Sciatic nerve (tissue), 2 donors: ENCODE measurements around the gene HRK. TPM values are rescaled to one million over a fixed set of nuclear protein-coding genes. Genes with fewer than 3 reads are reported as not detected.

ENCODE experiments used
- ATAC-seq: fragments of 200-7000 bp; cut with Tn5 transposase; one replicate; pipeline ENCODE4 v1.9.1; 2020; ENCODE audit warnings: mild to moderate bottlenecking, moderate library complexity
- DNase-seq: peaks from one replicate; pipeline ENCODE4 v3.0.0-alpha.2; 2020; ENCODE audit warnings: low spot score
- intact Hi-C: fragments of 100-400 bp; cut with DNase I; formaldehyde crosslinking; loops from one replicate; pipeline ENCODE4 v1.14.2; 2022
- total RNA-seq: library from RNA; stranded (reverse); fragmentation: NEBNext Ultra II Directional; extraction: Animal tissue kit (Norgen Biotek cat#: 25700); gene quantifications from one replicate; pipeline ENCODE4 v1.2.1, GENCODE V29; 2021
- donor health status: DM: no; HTN: no; CAD: no.
- donor health status: DM: no; HTN: no; CAD: no.

HRK gene
- 0.22 TPM for total RNA-seq

DNA sequence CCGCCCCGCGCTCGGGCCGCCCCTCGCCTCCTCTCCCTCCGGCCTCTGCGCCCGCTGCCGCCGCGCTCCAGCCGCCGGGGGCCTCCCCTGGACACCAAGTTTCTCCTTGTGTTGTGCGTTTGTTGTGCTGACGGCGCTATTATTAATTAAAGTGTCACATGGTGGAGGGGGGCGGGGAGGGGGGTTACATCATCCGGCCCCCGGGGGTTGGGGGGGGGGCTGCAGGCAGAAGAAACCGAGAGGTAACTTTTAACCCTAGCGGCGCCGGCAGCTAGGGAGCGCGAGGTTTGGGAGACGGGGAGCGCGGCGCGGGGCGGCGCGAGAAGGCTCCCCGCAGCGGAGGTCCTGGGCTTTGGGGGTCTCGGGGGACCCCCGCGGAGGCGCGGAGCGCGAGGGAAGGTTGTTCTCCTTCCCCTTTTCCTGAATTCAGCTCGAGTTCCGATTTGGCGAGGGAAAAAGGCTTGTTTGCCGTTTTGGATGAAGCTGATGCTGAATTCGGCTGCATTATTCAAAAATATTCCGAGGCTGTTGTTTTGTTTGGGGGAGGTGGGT lies at the start of gene HRK:
TSS of gene HRK (minus strand) at position 117 of the 552 bp plus-strand sequence. CDS start 134 bp downstream, outside the sequence.
- intact Hi-C loops: no loop called here
- DNase-seq: no peak
- ATAC-seq: no peak

DNA sequence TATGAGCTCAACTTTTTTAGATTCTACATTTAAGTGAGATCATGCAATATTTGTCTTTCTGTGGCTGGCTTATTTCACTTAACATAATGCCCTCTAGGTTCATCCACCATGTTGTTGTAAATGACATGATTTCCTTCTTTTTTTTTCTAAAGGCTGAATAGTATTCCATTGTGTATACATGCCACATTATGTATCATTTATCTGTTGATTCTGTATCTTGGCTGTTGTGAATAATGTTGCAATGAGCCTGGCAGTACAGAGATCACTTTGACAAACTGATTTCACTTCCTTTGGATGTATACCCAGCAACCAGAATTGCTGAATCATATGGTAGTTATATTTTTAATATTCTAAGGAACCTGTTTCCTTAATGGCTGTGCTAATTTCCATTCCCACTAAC lies 48.6 kb upstream of the HRK start:
- intact Hi-C loops: no loop called here
- DNase-seq (no peak), ATAC-seq (no peak)

DNA sequence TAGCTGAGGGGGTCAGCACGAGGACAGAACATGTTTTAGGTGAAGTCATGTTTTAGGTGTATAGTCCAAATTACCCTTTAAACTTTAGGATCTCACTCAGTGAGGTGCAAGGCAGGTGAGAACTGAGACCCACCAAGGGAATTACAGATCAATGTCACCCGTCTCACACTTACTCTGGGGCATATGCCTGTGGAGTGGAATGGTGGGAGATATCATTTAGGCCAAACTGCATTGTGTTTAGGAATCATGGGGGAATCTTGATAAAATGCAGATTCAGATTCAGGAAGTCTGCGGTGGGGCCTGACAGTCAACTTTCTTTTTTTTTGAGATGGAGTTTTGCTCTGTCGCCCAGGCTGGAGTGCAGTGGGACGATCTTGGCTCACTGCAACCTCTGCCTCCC lies 47.3 kb upstream of the HRK start:
- ATAC-seq: no peak
- intact Hi-C loops: no loop called here
- DNase-seq: no peak

DNA sequence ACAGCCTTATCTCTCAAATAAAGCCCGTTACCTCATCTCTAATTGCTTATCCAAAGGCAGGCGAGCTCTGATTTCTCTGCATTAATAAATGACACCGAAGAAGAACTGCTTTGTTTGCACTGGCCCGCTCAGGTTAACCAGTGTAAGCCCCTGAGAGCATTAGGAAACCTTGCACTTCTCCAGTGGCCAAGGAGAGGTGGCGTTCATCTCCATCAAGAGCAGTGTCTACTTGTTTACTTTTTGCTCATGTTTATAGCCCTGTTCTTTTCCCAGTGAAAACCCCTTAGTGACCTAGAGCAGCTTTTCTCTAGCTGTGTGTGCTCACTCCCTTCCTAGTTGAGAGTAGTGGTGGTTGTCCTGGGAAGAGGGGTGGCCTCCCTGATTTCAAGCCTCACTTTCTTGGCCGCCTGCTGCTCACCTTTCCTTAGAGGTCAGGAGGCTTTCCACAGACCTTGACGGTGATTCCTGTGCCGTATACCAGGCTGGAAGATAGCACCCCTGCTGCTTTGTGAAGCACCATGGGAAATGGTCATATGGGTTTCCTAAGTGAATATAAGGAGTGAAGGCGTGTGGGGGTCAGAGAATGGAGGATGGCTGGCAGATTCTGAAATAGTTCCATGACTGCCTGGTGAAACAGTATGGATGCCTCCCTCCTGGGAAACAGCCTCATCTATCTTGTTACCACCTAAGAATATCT lies 46.2 kb upstream of the HRK start:
- intact Hi-C loops: no loop called here
- ATAC-seq (peak; percentile 69), DNase-seq (no peak)

DNA sequence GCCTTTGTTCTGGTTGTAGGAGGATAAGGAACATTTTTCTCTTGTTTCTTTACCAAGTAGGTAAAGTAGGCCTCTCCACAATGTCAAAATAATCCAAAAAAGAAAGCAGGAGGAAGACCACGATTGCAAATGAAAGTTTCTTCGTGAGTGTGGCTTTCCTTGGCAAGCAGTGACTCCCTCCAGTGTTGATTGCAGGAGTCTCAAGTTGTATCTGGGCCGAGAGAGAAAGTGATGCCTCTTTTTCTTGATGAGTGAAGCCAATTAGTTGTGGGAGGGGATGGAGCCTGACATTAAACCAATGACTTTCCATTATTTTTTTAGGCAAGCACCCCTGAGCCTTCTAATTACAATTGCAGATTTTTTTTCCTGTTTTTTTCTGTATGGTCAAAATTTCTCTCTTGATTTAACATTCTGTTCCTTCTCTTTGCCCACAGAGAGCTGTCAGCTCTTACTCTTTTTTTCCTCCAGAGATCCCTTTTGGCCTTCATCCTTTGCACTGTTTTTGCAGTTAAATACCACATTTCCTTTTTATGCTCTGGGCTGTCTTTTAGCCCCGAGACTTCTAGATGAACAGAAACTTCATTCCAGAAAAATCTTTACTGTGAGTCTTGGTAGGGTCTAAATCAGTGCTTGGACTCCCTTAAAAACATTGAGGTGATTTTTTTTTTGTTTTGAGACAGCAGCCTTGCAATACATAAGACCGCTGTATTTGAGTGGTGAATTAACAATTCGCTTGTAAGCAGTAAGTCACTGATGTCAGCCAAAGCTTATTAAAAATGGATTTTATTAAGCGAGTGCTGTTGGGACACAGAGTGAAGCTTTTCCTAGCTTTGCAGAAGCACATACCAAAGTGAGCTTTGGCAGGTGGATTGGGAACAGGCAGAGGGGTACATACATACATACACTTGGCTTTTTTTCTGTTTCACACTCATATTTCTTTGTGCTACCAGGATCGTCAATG lies 45.3 kb upstream of the HRK start:
- peak; percentile 86 for ATAC-seq
- intact Hi-C loops: no loop called here
- no peak for DNase-seq

DNA sequence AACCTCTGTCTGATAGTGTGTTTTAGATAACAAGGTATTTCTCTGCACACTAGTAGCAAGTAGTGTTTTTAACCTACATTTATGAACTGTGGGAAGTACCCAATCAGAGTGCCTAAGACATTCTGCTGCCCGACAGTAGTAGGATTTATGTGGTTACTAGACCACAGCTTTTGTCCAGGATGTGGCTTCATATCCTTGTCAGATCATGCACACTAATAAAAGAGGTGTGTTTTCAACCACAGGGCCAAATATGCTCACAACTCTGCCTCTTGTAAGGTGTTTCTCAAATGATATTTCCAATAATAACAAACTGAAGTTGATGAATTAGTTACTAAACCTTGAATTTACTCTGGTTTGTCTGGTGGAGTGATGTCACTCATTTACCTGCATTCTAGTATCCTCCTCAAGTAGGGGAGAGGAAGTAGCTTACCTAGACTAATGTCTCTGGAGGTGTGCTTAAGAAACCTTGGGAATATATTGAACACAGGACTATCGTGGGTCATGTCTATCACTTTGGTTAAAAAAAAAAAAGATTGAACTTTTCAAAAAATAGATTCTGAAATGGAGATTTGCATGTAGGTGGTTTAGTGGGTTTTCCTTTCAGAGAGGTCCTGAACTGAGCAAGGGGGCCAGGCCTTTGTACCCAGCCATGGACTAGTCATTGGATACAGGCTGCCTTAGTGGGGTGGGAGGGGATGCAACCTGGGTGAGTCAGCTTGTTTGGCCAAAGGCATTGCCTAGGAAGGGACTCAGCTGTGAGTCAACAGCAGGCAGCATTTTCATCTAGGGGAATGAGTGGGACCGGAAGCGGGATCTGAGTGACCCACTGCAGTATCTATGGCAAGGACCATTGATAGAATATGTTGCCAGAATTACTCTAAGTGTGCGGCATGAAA lies 43.6 kb upstream of the HRK start:
- intact Hi-C loops: no loop called here
- DNase-seq (no peak), ATAC-seq (no peak)

DNA sequence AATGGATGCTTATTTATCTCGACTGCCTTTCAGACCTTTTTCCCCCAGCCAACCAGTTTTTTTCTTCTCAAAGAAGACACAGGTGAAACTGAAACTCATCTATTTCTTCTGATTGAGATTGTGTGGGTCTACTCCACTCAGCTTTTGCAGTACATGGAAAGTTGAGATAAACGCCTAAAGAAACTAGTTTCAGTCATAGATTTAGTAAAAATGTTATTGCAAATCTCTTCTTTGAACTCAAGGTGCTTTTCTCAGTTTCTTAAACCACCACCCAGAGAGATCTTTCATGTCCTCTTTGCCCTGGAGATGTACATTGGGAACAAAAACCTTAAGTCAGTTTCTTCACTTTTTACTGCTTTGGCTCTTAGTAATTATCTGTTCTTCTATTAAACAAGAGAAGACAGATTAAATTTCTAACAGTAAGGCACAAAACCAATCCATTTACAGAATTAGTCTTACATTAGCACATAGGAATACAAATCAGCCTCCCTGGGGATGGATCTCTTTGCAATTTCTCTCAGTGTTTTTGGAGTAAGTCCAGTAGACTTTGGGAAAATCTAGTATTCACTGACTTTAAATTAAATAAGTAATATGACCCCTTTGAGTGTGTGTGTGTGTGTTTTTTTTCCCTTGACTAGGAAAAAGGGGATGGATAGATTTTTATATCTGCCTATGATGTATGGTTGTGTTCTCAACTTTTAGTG lies 41.1 kb upstream of the HRK start:
- intact Hi-C loops: no loop called here
- DNase-seq (no peak), ATAC-seq (no peak)

- intact Hi-C loops: no loop called here
- no peak for DNase-seq
- no peak for ATAC-seq
Observed at GRCh38 chr12:116920939-116921338, 39.7 kb upstream of the HRK start.

DNA sequence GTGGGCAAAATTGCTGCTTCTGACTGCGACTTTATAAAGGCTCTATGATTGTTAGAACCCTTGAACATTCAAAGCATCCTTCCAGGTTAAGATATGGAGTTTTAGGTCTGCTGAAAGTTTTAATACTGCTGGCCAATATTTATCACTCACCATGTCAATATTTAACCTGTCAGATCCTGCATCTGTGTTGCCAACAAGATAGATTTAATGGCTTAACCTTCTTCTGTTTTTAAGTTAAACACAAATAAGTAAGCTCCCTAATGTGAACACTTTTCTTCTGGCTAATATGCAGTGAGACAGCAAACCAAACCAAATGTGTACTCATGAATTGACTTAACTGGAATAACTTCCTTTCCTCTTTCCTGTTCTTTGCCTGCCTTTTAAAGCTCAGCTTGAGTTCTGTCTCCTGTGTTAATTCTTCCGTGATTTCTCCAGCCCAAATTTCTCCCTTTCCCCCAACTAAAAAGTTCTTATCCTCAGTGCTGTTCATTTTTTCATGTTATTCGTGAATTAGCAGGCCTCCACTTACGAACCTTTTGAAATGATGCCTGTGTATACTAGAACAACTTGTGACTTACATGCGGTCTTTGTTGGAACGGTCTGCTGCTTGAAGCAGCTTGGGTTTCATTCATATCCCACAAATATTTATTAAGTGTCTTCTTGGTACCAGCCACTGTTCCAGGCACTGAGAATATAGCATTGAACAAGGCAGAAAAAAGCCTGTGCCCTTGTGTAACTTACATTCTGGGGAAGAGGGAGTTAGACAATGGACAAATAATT lies 38.7 kb upstream of the HRK start:
- ATAC-seq: no peak
- DNase-seq: no peak
- intact Hi-C loops: no loop called here

DNA sequence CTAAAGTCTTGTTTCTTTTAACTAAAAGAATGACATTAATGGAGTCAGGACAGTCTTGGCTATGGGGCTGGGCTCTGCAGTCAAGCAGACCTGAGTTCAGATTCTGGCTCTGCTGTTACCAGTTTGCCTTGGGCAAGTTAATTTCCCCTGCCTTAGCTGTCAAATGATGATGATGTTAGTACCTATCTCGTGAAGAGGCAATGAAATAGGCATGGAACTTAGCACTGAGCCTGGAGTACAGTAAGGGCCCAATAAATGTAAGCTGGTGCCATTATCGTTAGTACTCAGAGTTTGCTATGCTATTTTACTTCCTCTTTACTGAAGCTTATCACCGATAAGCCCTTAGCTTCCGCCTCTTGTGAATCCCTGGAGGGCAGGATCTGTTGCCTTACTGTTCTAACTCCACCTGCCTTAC lies 38.0 kb upstream of the HRK start:
- ATAC-seq (no peak), DNase-seq (no peak)
- intact Hi-C loops: no loop called here

DNA sequence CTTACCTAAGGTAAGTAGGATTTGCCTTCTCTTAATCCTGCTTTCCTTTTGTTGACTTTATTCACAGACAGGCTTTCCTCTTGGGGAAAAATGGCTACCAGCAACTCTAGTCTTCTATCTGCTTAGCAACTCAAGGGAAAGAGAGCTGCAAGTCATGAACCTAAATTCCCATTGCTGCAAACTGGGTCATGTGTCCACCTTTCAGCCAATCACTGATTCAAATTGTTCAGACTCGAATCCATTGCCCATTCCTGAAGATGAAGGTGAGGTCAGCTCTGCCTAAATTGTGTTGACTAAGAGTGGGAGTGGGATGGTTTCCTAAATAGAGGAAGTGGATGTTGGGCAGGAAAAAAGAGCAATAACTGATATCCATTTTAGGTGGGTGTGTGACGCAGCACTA lies 37.2 kb upstream of the HRK start:
- ATAC-seq: no peak
- no peak for DNase-seq
- intact Hi-C loops: no loop called here

DNA sequence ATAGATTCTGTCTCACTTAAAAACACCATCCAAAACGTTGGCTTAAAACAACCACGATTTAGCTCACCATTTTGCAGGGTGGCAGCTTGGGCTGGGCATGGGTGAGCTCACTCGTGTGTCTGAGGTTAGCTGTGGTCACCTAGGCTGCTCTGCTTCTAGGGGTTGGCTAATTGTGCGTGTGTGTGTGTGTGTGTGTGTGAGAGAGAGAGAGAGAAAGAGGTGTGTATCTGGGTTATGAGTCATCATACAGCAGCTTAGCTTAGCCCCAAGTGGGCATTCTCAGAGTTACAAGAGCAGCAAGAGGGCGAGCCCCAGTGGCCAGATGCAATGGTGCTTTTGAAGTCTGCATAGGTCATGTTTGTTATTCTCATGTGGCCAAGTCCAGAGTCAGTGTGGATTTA lies 35.5 kb upstream of the HRK start:
- no peak for DNase-seq
- ATAC-seq: no peak
- intact Hi-C loops: no loop called here

- DNase-seq: no peak
- intact Hi-C loops: no loop called here
- ATAC-seq: no peak
Observed at GRCh38 chr12:116916122-116916521, 34.9 kb upstream of the HRK start.

- intact Hi-C loops: no loop called here
- DNase-seq (no peak), ATAC-seq (no peak)
Observed at GRCh38 chr12:116915326-116915725, 34.1 kb upstream of the HRK start.

DNA sequence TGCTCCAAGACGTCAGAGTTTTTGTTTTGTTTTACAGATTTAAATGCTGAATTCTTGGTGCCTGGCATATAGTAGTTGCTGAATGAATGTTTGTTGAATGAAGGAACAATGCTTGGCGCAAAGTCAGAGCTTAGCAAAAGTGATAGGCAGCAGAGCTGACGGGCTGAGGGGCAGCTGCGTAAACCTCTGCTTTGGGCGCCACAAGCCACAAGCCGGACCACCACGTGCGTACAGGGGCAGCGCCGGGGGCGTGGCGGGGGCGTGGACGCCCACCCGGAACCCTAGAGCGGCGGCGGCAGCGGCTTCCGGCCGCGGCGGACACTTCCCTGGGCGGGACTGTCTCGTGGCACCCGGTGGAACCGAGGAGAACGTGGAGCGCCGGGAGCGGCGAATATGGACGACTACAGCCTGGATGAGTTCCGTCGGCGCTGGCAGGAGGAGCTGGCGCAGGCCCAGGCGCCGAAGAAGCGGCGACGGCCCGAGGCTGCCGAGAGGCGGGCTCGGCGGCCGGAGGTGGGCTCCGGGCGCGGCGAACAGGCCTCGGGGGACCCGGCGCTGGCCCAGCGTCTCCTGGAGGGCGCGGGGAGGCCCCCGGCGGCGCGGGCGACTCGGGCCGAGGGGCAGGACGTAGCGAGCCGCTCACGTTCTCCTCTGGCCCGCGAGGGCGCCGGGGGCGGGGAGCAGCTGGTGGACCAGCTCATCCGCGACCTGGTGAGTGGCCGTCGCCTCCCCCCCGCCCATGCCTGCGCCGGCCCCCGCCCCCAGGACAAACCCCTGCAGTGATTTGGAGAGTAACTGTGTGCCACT lies 29.6 kb upstream of the HRK start, which contains the start of gene FBXW8:
TSS of gene FBXW8 (plus strand) at position 306 of the 807 bp plus-strand sequence. CDS start at position 394, 88 bp downstream.
- peak; percentile 80 for DNase-seq
- intact Hi-C loops: no loop called here
- ATAC-seq: peak; percentile 91

DNA sequence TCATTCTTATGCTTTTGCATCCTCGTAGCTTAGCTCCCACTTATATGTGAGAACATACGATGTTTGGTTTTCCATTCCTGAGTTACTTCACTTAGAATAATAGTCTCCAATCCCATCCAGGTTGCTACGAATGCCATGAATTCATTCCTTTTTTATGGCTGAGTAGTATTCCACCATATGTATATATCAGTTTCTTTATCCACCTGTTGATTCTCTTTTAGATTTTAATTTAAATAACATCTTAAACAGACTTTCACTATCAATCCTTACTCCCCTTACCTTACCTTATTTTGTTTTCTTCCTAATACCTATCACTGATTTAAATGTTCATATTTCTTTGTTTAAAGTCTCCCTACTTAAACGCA lies 29.0 kb upstream of the HRK start:
- DNase-seq (no peak), ATAC-seq (no peak)
- intact Hi-C loops: no loop called here

DNA sequence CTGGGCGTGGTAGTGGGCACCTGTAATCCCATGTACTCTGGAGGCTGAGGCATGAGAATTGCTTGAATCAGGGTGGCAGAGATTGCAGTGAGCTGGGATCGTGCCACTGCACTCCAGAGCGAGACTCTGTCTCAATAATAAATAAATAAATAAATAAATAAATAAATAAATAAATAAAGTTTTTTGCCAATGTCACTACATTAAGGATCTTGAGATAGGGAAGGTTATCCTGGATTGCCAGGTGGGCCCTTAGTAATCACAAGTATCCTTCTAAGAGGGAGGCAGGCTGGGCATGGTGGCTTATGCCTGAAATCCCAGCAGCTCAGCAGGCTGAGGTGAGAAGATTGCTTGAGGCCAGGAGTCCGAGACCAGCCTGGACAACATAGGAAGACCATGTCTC lies 25.0 kb upstream of the HRK start:
- intact Hi-C loops: no loop called here
- DNase-seq (no peak), ATAC-seq (no peak)
